Peyer's patch (tissue), 4 donors: ENCODE measurements around the gene MAML2.

Source experiments
- POLR2A ChIP-seq, 2 donors: fragments of 450-650 bp; IDR thresholded peaks; one replicate each; pipeline ENCODE4 v1.5.1; 2017; ENCODE audit warnings: antibody characterized with exemption in 2 of 2, mild to moderate bottlenecking in 2 of 2, moderate library complexity in 2 of 2
- TF ChIP-seq, protein P1 (sequence below), 6 experiments: fragments of 450-650 bp in 4 of 6; fragments of 200-600 bp in 2 of 6; sonication (generic) in 1 of 6; IDR thresholded peaks; one replicate each; pipeline ENCODE4 v1.5.1; 2017 to 2019; ENCODE audit warnings: antibody characterized with exemption in 6 of 6, mild to moderate bottlenecking in 3 of 6, moderate library complexity in 1 of 6

DNA sequence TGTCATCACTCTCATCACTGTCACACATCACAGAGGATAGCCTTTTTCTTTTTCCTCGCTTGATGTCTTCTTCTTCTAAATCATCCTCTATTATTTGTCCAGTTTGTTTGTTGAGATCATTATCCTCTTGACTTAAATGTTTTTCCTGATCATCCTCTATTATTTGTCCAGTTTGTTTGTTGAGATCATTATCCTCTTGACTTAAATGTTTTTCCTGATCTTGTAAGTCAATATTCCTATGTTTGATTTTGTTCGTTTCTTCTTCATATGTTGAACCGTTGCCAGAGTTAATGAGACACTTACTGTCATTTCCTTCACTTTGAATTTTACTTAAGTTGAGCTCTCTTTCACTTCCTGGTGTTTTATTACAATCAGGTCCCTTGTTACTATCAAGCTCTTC, 41.2 kb upstream of the MAML2 start:
- no peak for TF ChIP-seq POLR2A (IDR thresholded peaks at IDR 0.05)
- TF ChIP-seq, protein P1, sequence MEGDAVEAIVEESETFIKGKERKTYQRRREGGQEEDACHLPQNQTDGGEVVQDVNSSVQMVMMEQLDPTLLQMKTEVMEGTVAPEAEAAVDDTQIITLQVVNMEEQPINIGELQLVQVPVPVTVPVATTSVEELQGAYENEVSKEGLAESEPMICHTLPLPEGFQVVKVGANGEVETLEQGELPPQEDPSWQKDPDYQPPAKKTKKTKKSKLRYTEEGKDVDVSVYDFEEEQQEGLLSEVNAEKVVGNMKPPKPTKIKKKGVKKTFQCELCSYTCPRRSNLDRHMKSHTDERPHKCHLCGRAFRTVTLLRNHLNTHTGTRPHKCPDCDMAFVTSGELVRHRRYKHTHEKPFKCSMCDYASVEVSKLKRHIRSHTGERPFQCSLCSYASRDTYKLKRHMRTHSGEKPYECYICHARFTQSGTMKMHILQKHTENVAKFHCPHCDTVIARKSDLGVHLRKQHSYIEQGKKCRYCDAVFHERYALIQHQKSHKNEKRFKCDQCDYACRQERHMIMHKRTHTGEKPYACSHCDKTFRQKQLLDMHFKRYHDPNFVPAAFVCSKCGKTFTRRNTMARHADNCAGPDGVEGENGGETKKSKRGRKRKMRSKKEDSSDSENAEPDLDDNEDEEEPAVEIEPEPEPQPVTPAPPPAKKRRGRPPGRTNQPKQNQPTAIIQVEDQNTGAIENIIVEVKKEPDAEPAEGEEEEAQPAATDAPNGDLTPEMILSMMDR (IDR thresholded peaks at IDR 0.05), result no peak
